HG03457 (cell line): ENCODE results near the gene ADAMTS2.
"Not testable (repeated sequence)": the region's sequence is repeated elsewhere in the genome, so short reads cannot be mapped to it uniquely, and the experiment has no call there.

ENCODE experiments used
- ATAC-seq: cut with Tn5 transposase; IDR thresholded peaks from one replicate; pipeline ENCODE4 v1.9.1; 2021; ENCODE audit warnings: moderate number of reproducible peaks; ENCODE audit not compliant: unreplicated experiment

The ADAMTS2 gene

DNA sequence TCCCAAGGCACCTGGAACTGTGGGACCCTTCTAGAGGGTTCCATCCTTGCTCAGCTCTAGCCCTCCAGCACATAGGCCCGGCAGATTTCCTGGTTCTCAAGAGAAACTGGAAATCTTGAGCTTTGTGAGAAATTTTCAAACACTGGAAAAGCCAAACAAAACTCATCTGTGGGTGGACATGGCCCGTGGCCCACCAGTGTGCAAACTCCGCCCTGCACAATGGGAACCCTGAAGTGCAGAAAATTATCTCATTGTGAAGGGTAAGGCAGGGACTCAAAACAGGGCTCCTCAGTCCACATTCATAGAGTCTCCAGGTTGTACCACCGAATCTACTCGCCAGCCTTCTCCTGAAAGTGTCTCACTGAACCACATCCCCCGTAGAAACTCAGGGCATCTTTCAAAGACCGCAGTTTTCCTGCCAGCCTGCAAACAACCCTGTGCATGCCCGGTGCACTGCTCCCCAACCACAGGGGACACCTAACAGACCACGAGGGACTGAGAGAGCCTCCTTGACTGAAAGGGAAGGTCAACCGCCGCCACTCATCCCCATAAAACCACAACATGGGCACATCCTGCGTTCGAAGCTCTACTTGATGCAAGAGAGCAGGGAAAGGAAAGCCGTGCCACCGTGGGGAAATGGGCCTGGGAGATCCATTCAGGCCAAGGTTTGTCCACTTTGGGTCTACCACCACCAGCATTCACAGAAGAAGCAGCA is 18.1 kb downstream of the ADAMTS2 start:
- no peak for ATAC-seq

DNA sequence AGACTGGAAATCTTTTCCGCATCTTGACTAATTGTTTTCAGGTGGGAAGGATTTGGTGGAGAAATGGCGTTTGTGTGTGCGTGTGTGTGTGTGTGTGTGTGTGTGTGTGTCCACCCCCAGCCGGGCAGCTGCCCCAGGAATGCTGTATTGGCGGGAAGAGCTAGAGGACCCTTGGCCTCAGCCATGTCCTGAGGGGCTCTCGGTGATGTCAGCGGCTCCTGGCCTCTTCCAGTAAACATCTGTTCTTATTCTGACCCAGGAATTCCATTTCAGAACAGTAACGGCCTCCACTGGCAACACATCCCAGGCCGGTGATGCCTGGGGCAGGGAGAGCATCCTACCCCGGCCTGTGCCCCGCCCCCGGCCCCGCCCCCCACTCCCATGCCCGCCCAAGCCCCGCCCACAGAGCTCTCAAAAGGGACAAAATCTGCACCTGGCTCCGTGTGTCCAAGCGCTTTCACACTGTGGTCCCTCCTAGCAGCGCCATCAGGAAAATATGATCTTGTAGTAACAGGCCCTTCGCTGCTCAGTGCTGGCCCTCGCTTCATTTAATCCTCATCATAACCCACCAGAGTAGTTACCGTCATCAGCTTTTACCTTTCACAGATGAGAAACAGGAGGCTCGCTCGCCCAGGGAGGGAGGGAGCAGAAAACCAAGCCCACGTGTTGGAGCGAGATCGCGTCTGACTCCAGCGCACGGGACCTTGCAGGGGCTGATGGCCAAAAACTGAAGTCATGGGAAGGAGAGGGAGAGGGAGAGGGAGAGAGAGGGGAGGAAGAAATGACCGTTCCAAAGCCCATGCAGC is 18.9 kb downstream of the ADAMTS2 start:
- ATAC-seq: no peak

DNA sequence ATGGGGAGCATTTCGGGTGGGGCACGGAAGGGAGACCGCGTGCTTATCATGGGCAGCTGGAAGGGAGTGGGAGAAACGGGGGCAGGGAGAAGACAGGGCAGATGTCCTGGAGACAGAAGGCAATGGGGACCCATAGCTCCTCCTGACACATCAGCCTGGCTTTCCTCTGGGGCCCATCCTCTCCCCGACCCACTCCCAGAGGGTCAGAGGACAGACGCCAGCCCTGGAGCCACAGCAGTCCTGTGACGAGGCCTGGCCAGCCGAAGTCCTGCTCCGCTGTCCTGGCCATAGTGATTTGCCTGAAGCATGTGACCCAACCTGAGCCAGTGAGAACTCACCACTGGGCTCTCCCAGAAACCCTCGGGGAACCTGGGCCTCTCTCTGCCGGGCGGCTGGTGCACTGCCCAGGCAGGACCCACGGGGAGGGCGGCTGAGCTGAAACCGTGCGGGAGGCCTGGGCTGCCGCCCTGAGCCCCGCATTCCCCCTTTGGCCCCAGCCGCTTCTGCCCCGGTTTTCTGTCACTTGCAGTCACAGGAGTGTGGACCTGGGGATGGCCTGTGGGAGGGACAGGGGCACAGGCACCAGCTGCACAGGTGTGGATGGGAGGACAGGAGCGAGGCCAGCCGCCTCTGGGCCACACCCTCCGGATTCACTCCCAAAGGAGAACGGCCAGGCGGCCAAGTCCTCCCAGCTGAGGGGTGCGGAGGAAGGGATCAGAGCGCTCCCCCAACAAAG is 19.8 kb downstream of the ADAMTS2 start:
- no peak for ATAC-seq

DNA sequence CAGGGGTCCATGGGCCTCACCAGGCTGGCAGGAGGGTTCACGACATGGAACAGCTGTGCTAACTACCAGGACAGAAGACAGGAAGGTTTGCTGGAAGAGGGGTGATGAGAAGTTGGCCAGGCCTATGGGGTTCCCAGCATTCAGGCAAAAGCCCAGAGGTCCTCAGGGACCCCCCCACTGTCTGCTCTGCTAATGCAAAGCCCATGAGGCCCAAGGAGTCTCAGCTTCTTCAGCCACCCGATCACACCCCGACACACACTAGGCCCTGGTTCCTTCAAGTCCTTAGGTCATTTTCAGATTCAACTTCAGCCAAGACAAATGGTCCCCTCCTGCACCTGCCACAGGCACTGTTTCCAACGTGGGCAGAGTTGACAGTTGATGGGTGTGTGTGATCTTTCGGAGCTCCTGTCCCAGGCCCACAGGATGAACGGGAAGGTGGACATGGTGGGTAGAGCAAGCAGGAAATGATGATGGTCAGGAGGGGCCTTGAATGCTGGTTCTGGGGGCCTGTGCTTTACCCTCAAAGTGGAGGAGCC is 20.4 kb downstream of the ADAMTS2 start:
- ATAC-seq: no peak

DNA sequence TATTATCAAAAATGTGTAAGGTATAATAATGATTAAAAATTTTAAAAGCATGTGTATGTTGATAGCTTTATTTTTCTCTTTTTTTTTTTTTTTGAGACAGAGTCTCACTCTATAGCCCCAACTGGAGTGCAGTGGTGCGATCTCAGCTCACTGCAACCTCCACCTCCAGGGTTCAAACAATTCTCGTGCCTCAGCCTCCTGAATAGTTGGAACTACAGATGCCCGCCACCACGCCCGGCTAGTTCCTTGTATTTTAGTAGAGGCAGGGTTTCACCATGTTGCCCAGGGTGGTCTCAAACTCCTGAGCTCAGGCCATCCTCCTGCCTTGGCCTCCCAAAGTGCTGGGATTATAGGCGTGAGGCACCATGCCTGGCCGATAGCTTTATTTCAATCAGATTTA is 20.9 kb downstream of the ADAMTS2 start:
- ATAC-seq: not testable (repeated sequence)

DNA sequence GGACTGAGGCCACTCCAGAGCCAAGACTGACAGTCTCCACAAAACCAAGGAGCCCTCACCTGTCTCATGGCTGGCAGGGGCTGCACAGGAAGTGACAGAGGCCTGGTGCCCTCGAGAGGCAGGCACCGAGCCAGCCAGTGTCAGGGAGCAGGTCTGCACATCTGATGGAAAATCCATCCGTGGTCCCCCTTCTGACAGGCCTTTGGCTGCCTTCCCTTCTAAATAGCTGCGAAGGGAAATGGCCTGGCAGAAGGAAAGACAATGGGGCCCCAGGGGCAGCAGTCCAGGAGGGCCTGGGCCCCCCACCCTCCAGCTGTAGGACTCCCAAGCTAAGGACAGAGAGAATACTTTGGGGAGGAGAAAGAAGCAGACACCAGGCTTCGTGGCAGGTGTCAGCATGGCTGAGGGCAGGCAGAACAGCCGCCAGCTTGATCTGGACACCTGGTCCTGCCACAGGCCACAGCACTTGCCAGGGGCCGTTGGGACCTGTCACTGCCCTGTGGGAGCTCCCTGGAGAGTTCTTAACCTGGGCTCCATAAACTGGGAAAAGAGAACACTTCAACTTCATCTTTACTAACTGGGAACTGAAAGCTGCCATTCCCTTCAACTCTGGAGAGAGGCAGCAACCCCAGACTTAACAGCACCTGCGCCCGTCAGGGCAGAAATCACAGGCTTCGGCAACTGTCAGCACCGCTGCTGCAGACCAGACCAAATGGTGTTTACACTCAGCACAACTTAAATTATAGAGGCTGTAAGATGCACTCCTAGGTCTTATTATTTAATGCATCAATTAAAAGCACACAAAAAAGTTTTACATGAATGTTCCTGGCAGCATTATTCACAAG is 22.0 kb downstream of the ADAMTS2 start:
- ATAC-seq: no peak

DNA sequence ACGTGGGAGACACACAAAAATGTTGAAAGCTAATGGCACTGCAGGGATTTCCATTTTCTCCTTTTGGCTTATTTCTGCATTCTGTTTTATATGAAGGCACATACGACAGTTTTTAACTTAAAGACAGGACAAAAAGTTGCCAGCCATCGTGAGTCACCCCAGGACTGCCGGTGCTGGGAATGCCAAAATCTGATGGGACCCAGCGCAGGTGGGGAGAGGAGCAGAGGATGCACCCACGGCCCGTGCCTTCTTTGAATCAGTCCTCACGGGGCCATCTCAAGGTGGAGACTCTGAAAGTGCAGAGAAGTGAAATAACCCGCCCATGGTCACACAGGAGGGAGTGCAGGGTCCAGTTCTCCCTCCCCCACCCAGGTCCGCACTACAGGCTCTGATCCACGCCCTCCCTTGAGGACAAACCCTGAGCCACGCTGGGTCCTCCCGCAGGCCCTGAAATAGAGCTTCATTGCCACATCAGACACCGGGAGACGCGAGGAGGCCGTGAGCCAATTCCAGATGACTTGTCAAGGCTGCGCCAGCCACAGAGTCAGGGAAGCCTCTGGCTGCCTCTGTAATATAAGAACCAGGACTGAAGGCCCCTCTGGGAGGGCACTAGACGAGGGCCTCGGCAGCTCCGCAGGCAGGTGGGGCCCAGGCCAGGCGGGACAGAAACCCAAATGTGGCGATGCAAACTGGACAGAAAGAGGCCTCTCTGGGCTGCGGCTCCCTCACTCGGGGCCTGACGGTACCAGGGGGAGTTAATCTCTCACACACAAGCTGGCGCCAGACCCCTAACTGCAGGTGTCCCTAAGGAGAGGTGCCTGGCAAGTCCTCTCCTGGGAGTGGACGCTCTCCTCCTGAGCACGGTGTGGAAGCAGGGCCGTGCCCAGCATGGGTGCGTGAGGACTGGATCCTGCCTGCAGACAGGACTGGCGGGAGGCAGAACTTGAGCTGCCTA is 22.9 kb downstream of the ADAMTS2 start:
- no peak for ATAC-seq

DNA sequence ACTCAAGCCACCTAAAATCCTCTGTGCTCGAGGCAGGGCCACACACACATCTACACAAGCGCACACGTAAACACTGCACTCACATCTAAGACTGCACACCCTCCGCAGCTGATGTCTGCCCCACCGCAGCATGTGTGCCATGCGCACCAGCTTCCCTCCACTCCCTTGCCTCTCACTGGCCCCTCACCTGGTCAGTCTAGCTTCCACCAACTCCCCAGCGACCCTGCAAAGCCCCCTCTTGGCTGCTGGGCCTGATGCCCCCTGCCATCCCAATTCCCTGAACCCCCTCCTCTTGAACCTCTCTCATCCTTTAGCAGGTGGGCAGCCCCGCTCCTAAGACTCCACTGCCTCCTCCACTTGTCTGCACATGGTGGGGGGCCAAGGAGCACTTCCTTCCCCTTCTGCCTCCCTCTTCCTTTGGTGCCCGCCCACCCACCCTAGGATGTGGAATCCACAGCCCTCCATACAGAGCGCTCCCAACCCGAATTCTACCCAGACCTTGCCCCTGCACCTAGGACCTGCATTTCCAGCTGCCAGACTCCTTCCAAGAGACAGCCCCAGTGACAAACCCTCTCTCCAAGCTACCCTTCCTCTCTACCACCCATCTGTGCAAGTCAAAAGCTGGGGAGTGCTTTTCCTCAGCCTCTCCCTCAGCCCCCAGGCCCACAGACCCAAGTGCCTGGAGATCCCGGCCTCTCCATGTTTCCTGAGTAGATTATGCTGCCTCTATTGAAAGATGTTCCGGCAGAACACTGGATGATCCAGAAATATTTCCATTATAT is 23.9 kb downstream of the ADAMTS2 start:
- no peak for ATAC-seq

DNA sequence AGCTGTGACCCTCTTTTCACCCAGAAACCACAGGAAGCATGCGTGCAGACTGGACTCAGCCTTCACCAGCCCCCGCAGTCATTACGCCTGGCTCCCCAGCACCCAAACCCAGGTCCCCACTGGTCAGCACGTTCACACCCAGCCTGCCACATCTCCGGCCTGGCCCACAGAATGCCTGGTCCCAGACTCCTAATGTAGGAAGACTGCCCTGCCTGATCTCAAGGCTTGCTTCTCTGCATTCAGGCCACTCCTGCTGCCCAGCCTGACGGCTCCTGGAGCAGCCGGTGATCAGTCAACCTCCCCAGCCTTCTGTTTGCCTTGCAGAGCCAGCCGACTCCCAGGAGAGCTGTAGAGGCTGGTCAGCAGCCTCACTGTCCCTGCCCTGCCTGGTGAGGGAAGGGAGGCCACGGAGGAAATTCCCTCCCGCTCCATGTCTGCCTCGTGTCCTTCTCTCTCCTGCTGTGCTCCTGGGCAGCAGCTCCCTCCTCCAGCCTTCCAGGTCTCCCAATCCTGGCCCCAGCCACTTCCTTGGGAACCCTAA is 25.4 kb downstream of the ADAMTS2 start:
- no peak for ATAC-seq

DNA sequence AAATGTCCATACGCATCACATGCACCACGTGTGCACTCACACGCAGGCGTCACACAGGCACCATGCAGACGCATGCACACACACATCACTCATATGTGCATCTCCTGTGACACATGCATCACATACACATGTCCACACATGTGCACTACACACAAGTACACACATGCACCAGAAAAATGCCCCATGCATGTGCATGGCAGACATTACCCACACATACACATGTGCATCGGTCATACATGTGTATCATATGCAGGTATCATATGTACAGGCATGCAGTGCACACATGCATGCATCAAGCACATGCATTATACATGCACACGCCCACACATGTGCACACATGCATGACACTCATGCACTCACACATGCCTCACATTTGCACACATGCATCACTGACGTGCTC is 26.1 kb downstream of the ADAMTS2 start:
- no peak for ATAC-seq

DNA sequence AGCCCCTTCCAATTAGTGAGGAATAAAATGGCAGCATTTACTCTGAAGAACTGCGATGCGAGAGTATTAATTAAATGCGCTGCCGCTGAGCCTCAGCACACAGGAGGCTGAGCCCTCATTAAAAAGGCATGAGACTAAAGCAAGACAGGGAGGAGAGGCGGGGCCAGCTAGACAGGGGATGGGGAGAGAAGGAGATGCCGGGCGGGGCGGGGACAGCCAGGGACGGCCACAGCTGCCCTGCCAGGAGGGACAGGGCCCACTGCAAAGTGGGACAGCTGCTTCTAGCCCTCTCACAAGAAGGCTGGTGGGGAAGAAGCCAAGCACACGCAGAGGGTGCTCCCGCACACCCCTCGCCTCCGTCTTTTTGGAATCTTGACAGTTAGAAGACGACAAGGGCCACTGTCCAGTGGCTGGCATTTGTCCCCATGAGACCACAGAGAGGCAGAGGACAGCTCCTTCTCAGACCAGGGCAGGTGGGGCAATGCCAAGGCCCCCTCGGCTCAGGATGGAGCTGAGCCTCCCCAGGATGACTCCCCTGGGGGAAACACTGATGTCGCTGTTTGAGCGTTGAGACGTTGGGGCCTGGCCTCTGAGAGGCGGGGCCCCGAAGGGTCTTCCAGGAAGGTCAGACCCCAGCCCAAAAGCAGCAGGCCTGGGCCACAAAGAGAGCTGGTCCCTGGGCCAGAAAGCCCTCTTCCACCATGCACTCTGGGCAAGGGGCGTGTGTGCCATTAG is 26.9 kb downstream of the ADAMTS2 start:
- ATAC-seq: no peak

DNA sequence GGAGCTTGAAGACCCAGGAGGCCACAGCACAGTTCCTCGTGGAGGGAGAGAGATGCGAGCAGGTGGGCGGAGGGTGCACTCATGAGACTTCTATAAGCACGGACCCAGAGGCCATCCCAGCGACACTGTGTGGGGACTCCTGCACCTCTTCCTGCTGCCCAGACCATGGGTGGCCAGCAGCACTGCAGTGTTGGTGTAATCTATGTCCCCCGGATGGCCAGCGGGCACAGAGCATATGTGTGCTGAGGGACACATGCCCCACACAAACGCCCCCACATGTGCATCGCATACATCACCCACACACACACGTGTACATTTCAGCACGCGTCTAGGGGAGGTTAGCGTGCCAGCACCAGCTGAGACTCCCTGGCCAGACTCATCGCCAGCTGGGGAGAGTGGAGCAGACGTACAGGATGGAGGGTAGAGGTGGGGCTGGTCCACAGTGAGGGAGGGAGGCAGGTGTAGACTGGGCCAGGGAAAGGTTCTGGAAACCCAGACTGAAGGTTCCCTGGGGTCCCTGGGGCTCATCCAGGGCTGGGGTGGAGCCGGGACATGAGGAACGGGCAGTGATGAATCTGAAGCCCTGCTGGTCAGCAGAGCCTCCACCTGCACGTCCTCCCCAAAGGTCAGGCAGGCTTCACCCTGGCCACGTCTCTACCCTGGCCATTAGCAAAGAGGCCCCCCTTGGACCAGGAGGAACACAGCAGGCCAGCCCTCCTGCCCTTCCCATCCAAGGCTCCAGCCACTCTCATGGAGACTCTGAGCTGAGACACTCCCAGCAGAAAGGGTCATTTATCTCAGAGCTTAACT is 27.6 kb downstream of the ADAMTS2 start:
- no peak for ATAC-seq

DNA sequence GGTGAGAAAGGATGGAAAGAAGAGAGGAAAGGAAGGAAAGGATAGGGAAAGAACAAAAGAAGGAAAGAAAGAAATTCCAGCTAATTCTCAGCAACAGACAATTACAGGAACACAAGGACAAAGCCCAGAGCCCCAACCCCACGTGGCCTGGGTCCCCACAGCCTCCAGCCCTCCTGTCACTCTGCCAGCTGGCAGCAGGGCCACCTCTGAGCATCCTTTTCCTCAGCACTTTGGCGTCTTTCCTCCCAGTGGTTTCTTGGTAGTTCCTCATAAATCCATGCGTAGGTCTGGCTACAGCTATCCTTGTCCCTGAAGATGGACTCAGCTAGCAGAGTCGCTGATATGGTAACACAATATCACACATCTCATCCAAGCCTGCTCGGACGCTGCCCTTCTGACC is 28.3 kb downstream of the ADAMTS2 start:
- ATAC-seq: no peak

DNA sequence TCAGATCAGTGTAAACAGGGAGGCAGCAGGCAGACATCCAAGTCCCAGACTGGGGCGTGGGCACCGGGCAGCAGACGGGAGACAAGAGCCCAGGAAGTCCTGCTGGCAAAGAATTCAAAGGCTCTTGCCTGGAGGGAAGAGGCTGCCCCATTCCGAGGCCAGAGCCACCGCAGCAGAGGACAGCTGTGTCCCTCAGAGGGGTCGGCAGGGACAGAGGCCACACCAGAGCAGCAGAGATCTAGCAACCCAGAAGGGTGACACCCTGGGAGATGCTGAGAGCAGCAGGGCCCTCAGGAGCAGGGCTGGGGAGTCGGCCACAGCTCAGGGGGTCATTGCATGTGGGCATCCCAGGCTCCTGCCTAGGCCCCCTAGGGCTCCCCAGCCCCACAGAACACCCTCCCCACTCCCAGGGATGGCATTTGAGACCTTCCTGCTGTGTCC is 29.1 kb downstream of the ADAMTS2 start:
- ATAC-seq: no peak

DNA sequence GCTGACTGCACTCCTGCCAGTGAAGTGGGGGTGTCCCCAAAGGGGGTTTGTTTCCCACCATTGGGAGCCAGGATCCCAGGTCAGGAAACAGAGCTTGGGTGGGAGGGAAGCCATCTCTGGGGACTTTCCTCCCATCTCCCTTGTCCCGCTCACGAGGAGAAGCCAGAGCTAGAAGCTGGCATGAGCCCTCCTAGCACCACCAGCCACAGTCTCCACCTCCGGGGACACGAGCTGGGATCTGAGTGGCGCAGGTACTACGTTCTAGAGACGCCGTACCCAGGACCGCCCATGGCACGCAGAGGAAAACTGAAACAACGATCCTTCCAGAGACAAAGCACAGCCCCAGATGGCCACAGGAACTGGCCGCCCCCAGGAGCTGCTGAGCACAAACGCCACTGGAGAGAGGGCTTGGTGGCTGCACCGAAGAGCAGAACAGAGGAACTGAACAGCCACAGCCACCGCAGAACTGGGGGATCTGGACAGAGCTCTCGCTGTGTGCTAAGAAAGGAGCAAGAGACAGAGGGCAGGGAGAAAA is 29.8 kb downstream of the ADAMTS2 start:
- ATAC-seq: no peak

DNA sequence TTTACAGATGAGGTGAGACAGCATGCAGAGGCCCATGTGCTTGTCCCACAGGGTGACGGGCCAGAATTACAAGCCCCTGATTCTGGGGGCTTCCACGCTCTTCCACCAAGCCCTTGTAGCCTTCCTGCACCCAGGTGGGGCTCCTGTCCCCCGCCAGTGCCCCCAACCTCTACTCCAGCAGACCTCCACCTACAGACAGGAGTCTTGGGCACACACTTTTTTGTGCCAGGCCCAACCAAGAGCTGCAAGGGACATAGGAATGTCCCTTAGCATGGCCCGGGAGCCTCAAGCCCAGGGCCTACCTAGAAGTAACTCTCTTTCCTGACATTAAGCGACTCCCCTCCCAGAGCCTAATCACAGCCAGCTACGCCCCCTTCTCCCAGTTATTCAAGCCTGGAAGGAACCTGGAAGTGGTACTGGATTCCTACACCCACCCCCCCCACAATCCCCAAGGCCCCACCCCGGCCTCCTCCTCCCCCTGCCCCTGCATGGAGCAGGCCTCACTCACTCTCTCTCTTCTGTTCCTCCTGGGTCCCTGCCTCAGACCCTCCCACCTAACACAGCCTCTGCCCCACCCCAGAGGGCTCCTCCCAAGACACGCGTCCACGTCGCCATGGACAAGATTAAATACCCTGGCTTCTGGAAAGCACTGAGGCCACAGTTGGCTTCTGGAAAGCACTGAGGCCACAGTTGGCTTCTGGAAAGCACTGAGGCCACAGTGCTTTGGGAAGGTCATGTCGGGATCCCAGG is 30.5 kb downstream of the ADAMTS2 start:
- ATAC-seq: no peak
